Activated T-cell treated with anti-CD3 and anti-CD28 coated beads, Interleukin-2, amount 50 U/mL, for 4 hours (primary cell): ENCODE data around the gene TMPRSS15. TPM values are rescaled to one million over a fixed set of nuclear protein-coding genes. Genes with fewer than 3 reads are reported as not detected.

Experiments
- ATAC-seq, 2 donors: fragments of 200-7000 bp; cut with Tn5 transposase; one replicate each; pipeline ENCODE4 v1.10.0; 2021
- DNase-seq: peaks from one replicate; pipeline ENCODE4 v3.0.0-alpha.2; 2020
- H3K27me3 Mint-ChIP-seq: one replicate; pipeline ENCODE4 v1.8.0; 2021; ENCODE audit warnings: low read depth, mixed read lengths
- H3K36me3 Mint-ChIP-seq: one replicate; pipeline ENCODE4 v1.8.0; 2022; ENCODE audit warnings: mixed read lengths; ENCODE audit not compliant: insufficient read depth
- H3K4me1 Mint-ChIP-seq: one replicate; pipeline ENCODE4 v1.8.0; 2021; ENCODE audit warnings: low read depth, mixed read lengths
- H3K4me3 Mint-ChIP-seq: one replicate; pipeline ENCODE4 v1.8.0; 2021; ENCODE audit warnings: mild to moderate bottlenecking, moderate library complexity, mixed read lengths
- H3K9me3 Mint-ChIP-seq: one replicate; pipeline ENCODE4 v1.8.0; 2021; ENCODE audit warnings: mixed read lengths
- total RNA-seq, 3 donors: library from RNA; stranded (reverse); gene quantifications; one replicate each; pipeline ENCODE4 v1.2.1, GENCODE V29; 2021

TMPRSS15 gene
- total RNA-seq, 3 donors from 2014 or later: not detected

DNA sequence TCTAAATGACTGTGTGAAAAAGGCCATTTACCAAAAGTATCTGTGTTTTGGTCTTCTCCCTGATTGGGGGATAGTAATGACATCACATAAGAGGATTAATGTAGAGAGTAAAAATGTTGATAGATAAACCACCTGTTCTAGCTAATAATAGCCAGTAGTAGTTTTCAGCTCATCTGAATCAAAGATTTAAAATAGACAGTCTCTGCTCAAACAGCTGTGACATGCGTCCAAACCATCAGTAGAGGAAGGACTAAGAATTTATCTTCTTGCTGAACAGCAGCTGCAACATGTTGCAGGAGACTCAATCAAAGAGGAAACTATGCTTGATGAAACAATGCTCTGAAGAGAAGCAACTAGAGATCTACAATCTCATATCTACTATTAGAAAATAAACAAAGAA is 21.4 kb downstream of the TMPRSS15 start:
- ATAC-seq (no peak), DNase-seq (no peak)
- H3K4me3 Mint-ChIP-seq: no peak overlapping the region
- H3K9me3 Mint-ChIP-seq: no peaks in the 10 kb centered on the region
- H3K36me3 Mint-ChIP-seq: no peaks in the 10 kb centered on the region
- H3K27me3 Mint-ChIP-seq: no peaks in the 10 kb centered on the region
- H3K4me1 Mint-ChIP-seq: no peaks in the 10 kb centered on the region

GRCh38 chr21:18373606-18374005 is 30.0 kb downstream of the TMPRSS15 start:
- H3K4me1 Mint-ChIP-seq: no peaks in the 10 kb centered on the region

DNA sequence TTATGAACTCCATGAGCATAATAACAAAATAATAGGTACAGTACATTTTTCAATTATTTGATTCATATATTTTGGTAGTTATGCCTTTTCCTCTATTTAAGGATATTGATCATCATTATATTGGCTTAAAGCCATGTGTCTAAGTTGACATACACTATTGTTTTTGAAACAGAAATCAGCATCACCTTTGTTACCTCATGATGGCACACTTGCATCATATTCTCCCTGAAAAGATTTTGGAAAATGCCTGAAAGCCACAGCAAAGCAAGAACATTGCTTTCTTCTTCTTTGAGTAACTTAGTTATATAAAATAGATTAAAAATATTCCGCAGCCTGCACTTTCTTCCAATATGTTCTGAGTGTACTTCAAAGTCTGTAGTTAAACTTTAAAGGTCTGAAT is 33.3 kb downstream of the TMPRSS15 start:
- H3K4me1 Mint-ChIP-seq: no peaks in the 10 kb centered on the region
- no peak for ATAC-seq
- no peaks in the 10 kb centered on the region for H3K36me3 Mint-ChIP-seq
- no peak for DNase-seq
- H3K27me3 Mint-ChIP-seq: no peaks in the 10 kb centered on the region
- H3K9me3 Mint-ChIP-seq: no peaks in the 10 kb centered on the region
- no peak overlapping the region for H3K4me3 Mint-ChIP-seq

More at GRCh38 chr21:18373606-18374005, 30.0 kb downstream of the TMPRSS15 start:
- Mint-ChIP-seq H3K9me3 (no peaks in the 10 kb centered on the region), H3K36me3 (no peaks in the 10 kb centered on the region), H3K4me3 (no peak overlapping the region), H3K27me3 (no peaks in the 10 kb centered on the region)
- no peak for DNase-seq
- no peak for ATAC-seq

- Mint-ChIP-seq H3K4me3 (no peak overlapping the region), H3K36me3 (no peaks in the 10 kb centered on the region), H3K27me3 (no peaks in the 10 kb centered on the region), H3K4me1 (no peaks in the 10 kb centered on the region), H3K9me3 (no peaks in the 10 kb centered on the region)
- ATAC-seq: no peak
- DNase-seq: no peak
Observed at GRCh38 chr21:18369115-18369514, 34.5 kb downstream of the TMPRSS15 start.

DNA sequence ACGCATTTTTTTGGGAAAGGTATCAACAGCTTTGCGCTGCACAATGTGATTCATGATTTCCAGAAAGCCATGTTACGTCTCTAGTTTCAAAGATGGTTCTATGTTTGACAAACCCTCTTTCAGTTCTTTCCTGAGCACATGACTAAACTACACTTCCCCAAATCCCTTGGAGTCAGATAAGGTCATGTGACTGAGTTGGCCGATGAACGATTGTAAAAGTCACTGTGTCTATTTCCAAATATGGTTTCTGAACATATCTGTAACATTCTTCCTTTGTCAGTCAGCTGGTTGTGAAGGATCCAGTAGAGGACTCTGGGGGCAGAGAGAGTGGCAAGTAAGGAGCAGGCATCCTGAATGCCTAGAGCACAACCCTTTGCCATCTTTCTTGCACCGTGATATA is 35.4 kb downstream of the TMPRSS15 start:
- no peak for DNase-seq
- no peak for ATAC-seq
- H3K9me3 Mint-ChIP-seq: no peaks in the 10 kb centered on the region
- H3K4me1 Mint-ChIP-seq: no peaks in the 10 kb centered on the region
- no peaks in the 10 kb centered on the region for H3K36me3 Mint-ChIP-seq
- no peak overlapping the region for H3K4me3 Mint-ChIP-seq
- H3K27me3 Mint-ChIP-seq: no peaks in the 10 kb centered on the region

- no peak for ATAC-seq
- Mint-ChIP-seq H3K4me1 (no peaks in the 10 kb centered on the region), H3K4me3 (no peak overlapping the region), H3K9me3 (no peaks in the 10 kb centered on the region), H3K36me3 (no peaks in the 10 kb centered on the region), H3K27me3 (no peaks in the 10 kb centered on the region)
- DNase-seq: no peak
Observed at GRCh38 chr21:18356801-18357200, 46.8 kb downstream of the TMPRSS15 start.

GRCh38 chr21:18354947-18355346 is 48.6 kb downstream of the TMPRSS15 start:
- Mint-ChIP-seq H3K4me1 (no peaks in the 10 kb centered on the region), H3K9me3 (no peaks in the 10 kb centered on the region), H3K4me3 (no peak overlapping the region), H3K27me3 (no peaks in the 10 kb centered on the region), H3K36me3 (no peaks in the 10 kb centered on the region)
- ATAC-seq (no peak), DNase-seq (no peak)

DNA sequence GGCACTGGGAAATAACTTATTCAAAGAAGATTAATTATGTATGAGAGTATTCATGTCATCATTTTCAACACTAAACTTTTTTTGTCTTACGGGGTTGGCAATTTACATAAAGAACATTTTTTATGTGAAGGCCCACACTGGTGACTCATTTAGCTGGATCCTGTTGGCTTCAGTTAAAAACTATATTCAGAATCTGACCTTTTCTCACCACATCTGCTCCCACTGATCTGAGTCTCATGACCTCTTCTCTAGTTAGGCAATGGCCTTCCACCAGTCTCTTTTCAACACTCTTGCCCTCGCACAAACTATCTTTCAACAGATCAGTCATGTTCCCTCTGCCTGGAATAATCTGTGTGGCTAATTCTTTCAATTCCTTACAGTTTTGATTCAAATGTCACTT is 53.4 kb downstream of the TMPRSS15 start:
- H3K4me1 Mint-ChIP-seq: no peaks in the 10 kb centered on the region
- DNase-seq (no peak), ATAC-seq (no peak)
- no peaks in the 10 kb centered on the region for H3K27me3 Mint-ChIP-seq
- no peaks in the 10 kb centered on the region for H3K9me3 Mint-ChIP-seq
- no peak overlapping the region for H3K4me3 Mint-ChIP-seq
- H3K36me3 Mint-ChIP-seq: no peaks in the 10 kb centered on the region

GRCh38 chr21:18349468-18349867 is 54.1 kb downstream of the TMPRSS15 start:
- no peak overlapping the region for H3K4me3 Mint-ChIP-seq
- ATAC-seq (no peak), DNase-seq (no peak)
- no peaks in the 10 kb centered on the region for H3K9me3 Mint-ChIP-seq
- no peaks in the 10 kb centered on the region for H3K27me3 Mint-ChIP-seq
- H3K4me1 Mint-ChIP-seq: no peaks in the 10 kb centered on the region
- no peaks in the 10 kb centered on the region for H3K36me3 Mint-ChIP-seq

- no peaks in the 10 kb centered on the region for H3K36me3 Mint-ChIP-seq
- no peaks in the 10 kb centered on the region for H3K4me1 Mint-ChIP-seq
- H3K27me3 Mint-ChIP-seq: no peaks in the 10 kb centered on the region
- DNase-seq (no peak), ATAC-seq (no peak)
- no peak overlapping the region for H3K4me3 Mint-ChIP-seq
- no peaks in the 10 kb centered on the region for H3K9me3 Mint-ChIP-seq
Observed at GRCh38 chr21:18340387-18340942, 63.1 kb downstream of the TMPRSS15 start.

GRCh38 chr21:18335651-18336236 is 67.8 kb downstream of the TMPRSS15 start:
- Mint-ChIP-seq H3K9me3 (peaks cover 3% of the 10 kb centered on the region), H3K36me3 (no peaks in the 10 kb centered on the region), H3K4me3 (no peak overlapping the region), H3K4me1 (no peaks in the 10 kb centered on the region), H3K27me3 (no peaks in the 10 kb centered on the region)
- no peak for ATAC-seq
- no peak for DNase-seq

- no peak for DNase-seq
- Mint-ChIP-seq H3K4me1 (no peaks in the 10 kb centered on the region), H3K36me3 (no peaks in the 10 kb centered on the region), H3K9me3 (peaks cover 3% of the 10 kb centered on the region), H3K27me3 (no peaks in the 10 kb centered on the region), H3K4me3 (no peak overlapping the region)
- no peak for ATAC-seq
Observed at GRCh38 chr21:18334066-18334465, 69.5 kb downstream of the TMPRSS15 start.

GRCh38 chr21:18318156-18318555 is 85.4 kb downstream of the TMPRSS15 start:
- no peak for DNase-seq
- Mint-ChIP-seq H3K4me1 (no peaks in the 10 kb centered on the region), H3K36me3 (no peaks in the 10 kb centered on the region), H3K9me3 (peaks cover 7% of the 10 kb centered on the region), H3K27me3 (no peaks in the 10 kb centered on the region), H3K4me3 (no peak overlapping the region)
- ATAC-seq: no peak

- H3K4me1 Mint-ChIP-seq: no peaks in the 10 kb centered on the region
- DNase-seq (no peak), ATAC-seq (no peak)
- H3K27me3 Mint-ChIP-seq: no peaks in the 10 kb centered on the region
- no peaks in the 10 kb centered on the region for H3K36me3 Mint-ChIP-seq
- H3K9me3 Mint-ChIP-seq: no peaks in the 10 kb centered on the region
- no peak overlapping the region for H3K4me3 Mint-ChIP-seq
Observed at GRCh38 chr21:18298228-18298627, 105.4 kb downstream of the TMPRSS15 start.

DNA sequence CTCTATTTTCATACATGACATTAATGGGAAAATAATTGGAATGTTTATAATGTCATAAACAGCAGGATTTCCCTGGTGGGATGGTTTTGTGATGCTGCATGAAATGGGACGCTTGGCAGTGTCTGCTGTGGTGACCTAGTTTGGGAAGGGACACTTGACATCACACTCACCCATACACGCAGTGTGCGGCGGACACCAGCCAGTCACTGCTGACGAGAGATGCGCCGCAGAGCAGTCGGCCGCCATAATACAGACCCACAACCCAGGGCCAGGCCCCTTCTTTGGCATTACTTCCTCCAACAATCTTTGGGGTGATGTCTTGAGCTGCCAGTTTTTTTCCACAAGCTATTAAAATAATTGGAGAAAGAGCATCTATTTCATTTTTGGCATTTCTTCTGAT is 109.5 kb downstream of the TMPRSS15 start:
- H3K36me3 Mint-ChIP-seq: no peaks in the 10 kb centered on the region
- no peaks in the 10 kb centered on the region for H3K27me3 Mint-ChIP-seq

More for the DNA sequence above, 109.5 kb downstream of the TMPRSS15 start:
- Mint-ChIP-seq H3K4me3 (no peak overlapping the region), H3K9me3 (no peaks in the 10 kb centered on the region), H3K4me1 (no peaks in the 10 kb centered on the region)
- no peak for ATAC-seq
- no peak for DNase-seq
